HepG2 (cell line): ENCODE data around the gene C1QTNF12. TPM values are rescaled to one million over a fixed set of nuclear protein-coding genes. Genes with fewer than 3 reads are reported as not detected.

ENCODE experiments used
- GATAD2A ChIP-seq: IDR thresholded peaks from 2 replicates; pipeline ENCODE4 v1.6.1; 2016
- HMG20B ChIP-seq: conservative IDR thresholded peaks from 2 replicates; pipeline ENCODE4 v1.6.1; 2016; ENCODE audit warnings: missing genetic modification reagents, missing compliant biosample characterization
- ISL2 ChIP-seq: sonication (generic); formaldehyde crosslinking; IDR thresholded peaks from 2 replicates; pipeline ENCODE4 v1.5.0; 2020; ENCODE audit warnings: missing genetic modification reagents
- KLF12 ChIP-seq: sonication (generic); formaldehyde crosslinking; IDR thresholded peaks from 2 replicates; pipeline ENCODE4 v1.4.0; 2020; ENCODE audit warnings: missing genetic modification reagents, borderline replicate concordance
- MED8 ChIP-seq: sonication (generic); formaldehyde crosslinking; IDR thresholded peaks from 2 replicates; pipeline ENCODE4 v1.8.1; 2023; ENCODE audit warnings: mild to moderate bottlenecking, missing genetic modification reagents; ENCODE audit not compliant: insufficient replicate concordance
- SAFB2 ChIP-seq: sonication (generic); formaldehyde crosslinking; IDR thresholded peaks from 2 replicates; pipeline ENCODE4 v1.5.1; 2020; ENCODE audit warnings: missing genetic modification reagents, low read depth, mild to moderate bottlenecking, borderline replicate concordance
- SP1 ChIP-seq, 2 experiments: fragments of 450-650 bp in 1 of 2; sonication (generic) in 1 of 2; formaldehyde crosslinking in 1 of 2; IDR thresholded peaks; 2 replicates each; pipeline versions ENCODE4 v1.4.0 to v1.6.1; 2016 to 2020; ENCODE audit warnings: missing genetic modification reagents in 1 of 2
- SPEN ChIP-seq: sonication (generic); formaldehyde crosslinking; IDR thresholded peaks from 2 replicates; pipeline ENCODE4 v1.5.1; 2020; ENCODE audit warnings: low read depth, mild to moderate bottlenecking, missing genetic modification reagents
- TCF7 ChIP-seq: sonication (generic); IDR thresholded peaks from 2 replicates; pipeline ENCODE4 v1.6.1; 2016; ENCODE audit warnings: antibody characterized with exemption, low read depth
- ZMYM2 ChIP-seq: sonication (generic); formaldehyde crosslinking; IDR thresholded peaks from 2 replicates; pipeline ENCODE4 v1.8.0; 2022; ENCODE audit warnings: mild to moderate bottlenecking, missing genetic modification reagents
- ZNF7 ChIP-seq: IDR thresholded peaks from 2 replicates; pipeline ENCODE4 v1.6.1; 2016; ENCODE audit warnings: missing biosample characterization, missing genetic modification reagents
- ZNF883 ChIP-seq: sonication (generic); formaldehyde crosslinking; IDR thresholded peaks from 2 replicates; pipeline ENCODE4 v1.5.1; 2020; ENCODE audit warnings: mild to moderate bottlenecking, missing genetic modification reagents; ENCODE audit errors: not compliant biosample characterization
- polyA plus RNA-seq, 8 experiments: library from polyadenylated mRNA; depleted of rRNA in 3 of 8; stranded (reverse) in 7 of 8; unstranded in 1 of 8; fragments of >200 nt; fragmentation: Illumina TruSeq in 4 of 8; extraction: Trizol in 4 of 8; gene quantifications; 2 replicates each; pipeline versions ENCODE4 v1.2.1 to v1.2.3, GENCODE V29; 2011 to 2016; ENCODE audit warnings: low read depth in 4 of 8, missing spikeins in 1 of 8, mixed read lengths in 1 of 8; ENCODE audit not compliant: insufficient read depth in 1 of 8
- total RNA-seq, 5 experiments: library from RNA; depleted of rRNA; stranded (reverse); fragments of >200 nt; fragmentation: Illumina TruSeq; extraction: Trizol; gene quantifications; 2 replicates each; pipeline ENCODE4 v1.2.3, GENCODE V29; 2016; ENCODE audit warnings: low read depth in 1 of 5
- TF ChIP-seq, protein P1 (sequence below): sonication (generic); formaldehyde crosslinking; IDR thresholded peaks from 2 replicates; pipeline ENCODE4 v1.4.0; 2020; ENCODE audit warnings: missing genetic modification reagents, borderline replicate concordance
- TF ChIP-seq, protein P2 (sequence below): sonication (generic); formaldehyde crosslinking; IDR thresholded peaks from 2 replicates; pipeline ENCODE4 v1.8.1; 2023; ENCODE audit warnings: mild to moderate bottlenecking, missing genetic modification reagents
- TF ChIP-seq, protein P3 (sequence below): sonication (generic); formaldehyde crosslinking; IDR thresholded peaks from 2 replicates; pipeline ENCODE4 v1.4.0; 2020; ENCODE audit warnings: missing genetic modification reagents, borderline replicate concordance
- TF ChIP-seq, protein P4 (sequence below): sonication (generic); formaldehyde crosslinking; IDR thresholded peaks from 2 replicates; pipeline ENCODE4 v1.4.0; 2020; ENCODE audit warnings: missing genetic modification reagents

C1QTNF12 gene
- total and polyA plus RNA-seq, 2 of the 13 experiments (the other 11 are each of a cell fraction or from before 2014, with no cell fraction given): 0.18 to 0.64 TPM

DNA sequence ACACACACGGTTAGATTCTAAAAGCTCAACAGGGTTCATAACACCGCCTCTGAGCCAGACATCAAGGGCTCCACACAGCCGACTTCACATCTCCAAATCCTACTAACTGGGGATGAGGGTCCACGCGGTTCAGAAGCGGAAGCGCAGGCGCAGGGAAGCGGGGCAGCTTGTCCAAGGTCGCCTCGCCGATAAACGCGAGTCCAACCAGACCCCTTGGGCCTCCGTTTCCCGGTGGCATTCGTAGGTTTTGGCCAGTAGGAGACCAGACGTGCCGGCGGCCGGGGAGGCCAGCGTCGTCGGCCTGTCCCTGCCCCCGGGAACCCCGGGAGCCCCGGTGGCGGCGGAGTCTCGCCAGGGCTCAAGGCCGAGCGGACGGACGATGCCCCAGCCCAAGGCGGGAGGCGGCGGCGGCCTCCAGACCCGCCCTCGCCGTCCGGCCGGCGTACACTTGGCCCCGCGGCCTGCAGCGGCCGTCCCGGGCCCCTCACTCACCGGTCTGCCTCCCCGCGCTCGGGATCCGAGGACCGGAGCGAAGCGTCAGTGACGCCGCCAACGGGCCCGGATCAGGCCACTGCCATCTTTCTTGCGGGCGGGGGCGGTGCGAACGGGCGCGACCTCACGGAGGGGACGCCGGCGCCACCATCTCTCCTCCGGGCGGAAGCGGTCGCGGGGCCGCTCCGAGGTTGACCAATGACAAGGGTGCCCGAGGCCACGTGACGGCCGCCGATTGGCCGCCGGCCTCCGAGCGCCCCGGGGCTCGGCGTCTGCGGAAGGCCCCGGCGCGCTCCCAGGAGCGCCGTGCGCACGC is 14.9 kb downstream of the C1QTNF12 start, which contains the start of gene SDF4 (continued):
- TF ChIP-seq SPEN (CRISPR knock-in tag) (no peak; the same call in 1 of the 2 replicates), KLF12 (CRISPR knock-in tag) (peak; percentile 42; the same call in 1 of the 2 replicates), HMG20B (CRISPR knock-in tag) (no peak), SP1 (IDR thresholded peaks at IDR 0.05) (no peak), SP1 (CRISPR knock-in tag; IDR thresholded peaks at IDR 0.05) (peak; percentile 61; the same call in 1 of the 2 replicates), ZNF883 (peak; percentile 70), SAFB2 (CRISPR knock-in tag) (peak; percentile 45; the same call in 1 of the 2 replicates), TCF7 (no peak), ZMYM2 (CRISPR knock-in tag) (no peak), MED8 (CRISPR knock-in tag) (peak; percentile 39), ISL2 (CRISPR knock-in tag) (no peak), GATAD2A (no peak), ZNF7 (CRISPR knock-in tag) (no peak)
- TF ChIP-seq, protein P1, sequence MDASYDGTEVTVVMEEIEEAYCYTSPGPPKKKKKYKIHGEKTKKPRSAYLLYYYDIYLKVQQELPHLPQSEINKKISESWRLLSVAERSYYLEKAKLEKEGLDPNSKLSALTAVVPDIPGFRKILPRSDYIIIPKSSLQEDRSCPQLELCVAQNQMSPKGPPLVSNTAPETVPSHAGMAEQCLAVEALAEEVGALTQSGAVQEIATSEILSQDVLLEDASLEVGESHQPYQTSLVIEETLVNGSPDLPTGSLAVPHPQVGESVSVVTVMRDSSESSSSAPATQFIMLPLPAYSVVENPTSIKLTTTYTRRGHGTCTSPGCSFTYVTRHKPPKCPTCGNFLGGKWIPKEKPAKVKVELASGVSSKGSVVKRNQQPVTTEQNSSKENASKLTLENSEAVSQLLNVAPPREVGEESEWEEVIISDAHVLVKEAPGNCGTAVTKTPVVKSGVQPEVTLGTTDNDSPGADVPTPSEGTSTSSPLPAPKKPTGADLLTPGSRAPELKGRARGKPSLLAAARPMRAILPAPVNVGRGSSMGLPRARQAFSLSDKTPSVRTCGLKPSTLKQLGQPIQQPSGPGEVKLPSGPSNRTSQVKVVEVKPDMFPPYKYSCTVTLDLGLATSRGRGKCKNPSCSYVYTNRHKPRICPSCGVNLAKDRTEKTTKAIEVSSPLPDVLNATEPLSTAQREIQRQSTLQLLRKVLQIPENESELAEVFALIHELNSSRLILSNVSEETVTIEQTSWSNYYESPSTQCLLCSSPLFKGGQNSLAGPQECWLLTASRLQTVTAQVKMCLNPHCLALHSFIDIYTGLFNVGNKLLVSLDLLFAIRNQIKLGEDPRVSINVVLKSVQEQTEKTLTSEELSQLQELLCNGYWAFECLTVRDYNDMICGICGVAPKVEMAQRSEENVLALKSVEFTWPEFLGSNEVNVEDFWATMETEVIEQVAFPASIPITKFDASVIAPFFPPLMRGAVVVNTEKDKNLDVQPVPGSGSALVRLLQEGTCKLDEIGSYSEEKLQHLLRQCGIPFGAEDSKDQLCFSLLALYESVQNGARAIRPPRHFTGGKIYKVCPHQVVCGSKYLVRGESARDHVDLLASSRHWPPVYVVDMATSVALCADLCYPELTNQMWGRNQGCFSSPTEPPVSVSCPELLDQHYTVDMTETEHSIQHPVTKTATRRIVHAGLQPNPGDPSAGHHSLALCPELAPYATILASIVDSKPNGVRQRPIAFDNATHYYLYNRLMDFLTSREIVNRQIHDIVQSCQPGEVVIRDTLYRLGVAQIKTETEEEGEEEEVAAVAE (CRISPR knock-in tag): no peak; the same call in 1 of the 2 replicates
- TF ChIP-seq, protein P2, sequence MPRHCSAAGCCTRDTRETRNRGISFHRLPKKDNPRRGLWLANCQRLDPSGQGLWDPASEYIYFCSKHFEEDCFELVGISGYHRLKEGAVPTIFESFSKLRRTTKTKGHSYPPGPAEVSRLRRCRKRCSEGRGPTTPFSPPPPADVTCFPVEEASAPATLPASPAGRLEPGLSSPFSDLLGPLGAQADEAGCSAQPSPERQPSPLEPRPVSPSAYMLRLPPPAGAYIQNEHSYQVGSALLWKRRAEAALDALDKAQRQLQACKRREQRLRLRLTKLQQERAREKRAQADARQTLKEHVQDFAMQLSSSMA (CRISPR knock-in tag): 0 out of 2 replicates have a peak, but pooled peaks have one; percentile 20
- TF ChIP-seq, protein P3, sequence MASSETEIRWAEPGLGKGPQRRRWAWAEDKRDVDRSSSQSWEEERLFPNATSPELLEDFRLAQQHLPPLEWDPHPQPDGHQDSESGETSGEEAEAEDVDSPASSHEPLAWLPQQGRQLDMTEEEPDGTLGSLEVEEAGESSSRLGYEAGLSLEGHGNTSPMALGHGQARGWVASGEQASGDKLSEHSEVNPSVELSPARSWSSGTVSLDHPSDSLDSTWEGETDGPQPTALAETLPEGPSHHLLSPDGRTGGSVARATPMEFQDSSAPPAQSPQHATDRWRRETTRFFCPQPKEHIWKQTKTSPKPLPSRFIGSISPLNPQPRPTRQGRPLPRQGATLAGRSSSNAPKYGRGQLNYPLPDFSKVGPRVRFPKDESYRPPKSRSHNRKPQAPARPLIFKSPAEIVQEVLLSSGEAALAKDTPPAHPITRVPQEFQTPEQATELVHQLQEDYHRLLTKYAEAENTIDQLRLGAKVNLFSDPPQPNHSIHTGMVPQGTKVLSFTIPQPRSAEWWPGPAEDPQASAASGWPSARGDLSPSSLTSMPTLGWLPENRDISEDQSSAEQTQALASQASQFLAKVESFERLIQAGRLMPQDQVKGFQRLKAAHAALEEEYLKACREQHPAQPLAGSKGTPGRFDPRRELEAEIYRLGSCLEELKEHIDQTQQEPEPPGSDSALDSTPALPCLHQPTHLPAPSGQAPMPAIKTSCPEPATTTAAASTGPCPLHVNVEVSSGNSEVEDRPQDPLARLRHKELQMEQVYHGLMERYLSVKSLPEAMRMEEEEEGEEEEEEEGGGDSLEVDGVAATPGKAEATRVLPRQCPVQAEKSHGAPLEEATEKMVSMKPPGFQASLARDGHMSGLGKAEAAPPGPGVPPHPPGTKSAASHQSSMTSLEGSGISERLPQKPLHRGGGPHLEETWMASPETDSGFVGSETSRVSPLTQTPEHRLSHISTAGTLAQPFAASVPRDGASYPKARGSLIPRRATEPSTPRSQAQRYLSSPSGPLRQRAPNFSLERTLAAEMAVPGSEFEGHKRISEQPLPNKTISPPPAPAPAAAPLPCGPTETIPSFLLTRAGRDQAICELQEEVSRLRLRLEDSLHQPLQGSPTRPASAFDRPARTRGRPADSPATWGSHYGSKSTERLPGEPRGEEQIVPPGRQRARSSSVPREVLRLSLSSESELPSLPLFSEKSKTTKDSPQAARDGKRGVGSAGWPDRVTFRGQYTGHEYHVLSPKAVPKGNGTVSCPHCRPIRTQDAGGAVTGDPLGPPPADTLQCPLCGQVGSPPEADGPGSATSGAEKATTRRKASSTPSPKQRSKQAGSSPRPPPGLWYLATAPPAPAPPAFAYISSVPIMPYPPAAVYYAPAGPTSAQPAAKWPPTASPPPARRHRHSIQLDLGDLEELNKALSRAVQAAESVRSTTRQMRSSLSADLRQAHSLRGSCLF (CRISPR knock-in tag): no peak
- TF ChIP-seq, protein P4, sequence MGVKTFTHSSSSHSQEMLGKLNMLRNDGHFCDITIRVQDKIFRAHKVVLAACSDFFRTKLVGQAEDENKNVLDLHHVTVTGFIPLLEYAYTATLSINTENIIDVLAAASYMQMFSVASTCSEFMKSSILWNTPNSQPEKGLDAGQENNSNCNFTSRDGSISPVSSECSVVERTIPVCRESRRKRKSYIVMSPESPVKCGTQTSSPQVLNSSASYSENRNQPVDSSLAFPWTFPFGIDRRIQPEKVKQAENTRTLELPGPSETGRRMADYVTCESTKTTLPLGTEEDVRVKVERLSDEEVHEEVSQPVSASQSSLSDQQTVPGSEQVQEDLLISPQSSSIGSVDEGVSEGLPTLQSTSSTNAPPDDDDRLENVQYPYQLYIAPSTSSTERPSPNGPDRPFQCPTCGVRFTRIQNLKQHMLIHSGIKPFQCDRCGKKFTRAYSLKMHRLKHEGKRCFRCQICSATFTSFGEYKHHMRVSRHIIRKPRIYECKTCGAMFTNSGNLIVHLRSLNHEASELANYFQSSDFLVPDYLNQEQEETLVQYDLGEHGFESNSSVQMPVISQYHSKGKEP (CRISPR knock-in tag): no peak
